HCT116 (cell line): ENCODE measurements around the gene HERC3.

Experiments used
- EZH2phosphoT487 ChIP-seq: fragments of 200-600 bp; IDR thresholded peaks from 2 replicates; pipeline ENCODE4 v1.6.1; 2018; ENCODE audit warnings: antibody characterized with exemption, borderline replicate concordance
- FOSL1 ChIP-seq: IDR thresholded peaks from 2 replicates; pipeline ENCODE4 v1.6.1; 2012; ENCODE audit warnings: low read depth
- JUND ChIP-seq: IDR thresholded peaks from 2 replicates; pipeline ENCODE4 v1.6.1; 2012
- POLR2A ChIP-seq: IDR thresholded peaks from 2 replicates; pipeline ENCODE4 v1.7.0; 2011; ENCODE audit warnings: borderline replicate concordance; ENCODE audit not compliant: insufficient read depth, insufficient read length; ENCODE audit errors: extremely low read depth
- POLR2AphosphoS5 ChIP-seq: IDR thresholded peaks from 2 replicates; pipeline ENCODE4 v1.6.1; 2011; ENCODE audit warnings: mild to moderate bottlenecking, low read depth, low read length, moderate library complexity
- RAD21 ChIP-seq: IDR thresholded peaks from 2 replicates; pipeline ENCODE4 v1.6.1; 2012; ENCODE audit warnings: low read depth, mild to moderate bottlenecking
- SIN3A ChIP-seq: IDR thresholded peaks from 2 replicates; pipeline ENCODE4 v1.6.1; 2012; ENCODE audit warnings: low read depth
- SP1 ChIP-seq: IDR thresholded peaks from 2 replicates; pipeline ENCODE4 v1.6.1; 2012; ENCODE audit warnings: low read depth
- YY1 ChIP-seq: IDR thresholded peaks from 2 replicates; pipeline ENCODE4 v1.6.1; 2011; ENCODE audit warnings: low read length, low read depth, moderate library complexity, mild to moderate bottlenecking; ENCODE audit not compliant: insufficient replicate concordance; ENCODE audit errors: extremely low read depth
- ZNF274 ChIP-seq: fragments of 200-500 bp; sonication (Bioruptor generic); IDR thresholded peaks from 2 replicates; pipeline ENCODE4 v1.6.1; 2014; ENCODE audit warnings: mild to moderate bottlenecking, low read depth, low read length, inconsistent platforms
- TF ChIP-seq, protein P1 (sequence below), 3 experiments: fragments of 200-600 bp in 1 of 3; sonication (generic) in 1 of 3; IDR thresholded peaks in 2 of 3; conservative IDR thresholded peaks in 1 of 3; 2 replicates each; pipeline ENCODE4 v1.5.1; 2012 to 2017; ENCODE audit warnings: low read depth in 2 of 3, low read length in 2 of 3, antibody characterized with exemption in 1 of 3, borderline replicate concordance in 1 of 3, control low read depth in 1 of 3, mild to moderate bottlenecking in 1 of 3, mixed read lengths in 1 of 3, mixed run types in 1 of 3, moderate library complexity in 1 of 3; ENCODE audit not compliant: insufficient read depth in 1 of 3
- TF ChIP-seq, protein P2 (sequence below): IDR thresholded peaks from 2 replicates; pipeline ENCODE4 v1.6.1; 2012; ENCODE audit warnings: low read depth
- TF ChIP-seq, protein P3 (sequence below): IDR thresholded peaks from 2 replicates; pipeline ENCODE4 v1.6.1; 2012

DNA sequence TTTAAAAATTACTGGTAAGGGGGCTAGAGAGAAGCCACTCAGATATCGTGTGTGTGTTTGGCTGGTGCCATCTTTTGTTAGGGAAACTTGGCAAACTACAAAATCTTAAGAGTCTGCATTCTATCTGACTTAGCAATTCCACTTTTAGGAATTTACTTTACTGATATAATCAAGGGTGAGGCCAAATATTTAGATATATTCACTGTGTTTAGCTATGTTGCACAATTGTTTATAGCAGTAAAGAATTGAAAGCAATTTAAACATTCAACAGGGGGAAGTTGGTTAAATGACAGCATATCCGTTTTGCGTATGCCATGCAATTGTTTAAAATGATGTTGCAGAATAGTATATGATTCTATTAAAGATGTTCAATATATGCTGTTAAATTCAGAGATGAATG lies 6.4 kb upstream of the HERC3 start:
- TF ChIP-seq, protein P1, sequence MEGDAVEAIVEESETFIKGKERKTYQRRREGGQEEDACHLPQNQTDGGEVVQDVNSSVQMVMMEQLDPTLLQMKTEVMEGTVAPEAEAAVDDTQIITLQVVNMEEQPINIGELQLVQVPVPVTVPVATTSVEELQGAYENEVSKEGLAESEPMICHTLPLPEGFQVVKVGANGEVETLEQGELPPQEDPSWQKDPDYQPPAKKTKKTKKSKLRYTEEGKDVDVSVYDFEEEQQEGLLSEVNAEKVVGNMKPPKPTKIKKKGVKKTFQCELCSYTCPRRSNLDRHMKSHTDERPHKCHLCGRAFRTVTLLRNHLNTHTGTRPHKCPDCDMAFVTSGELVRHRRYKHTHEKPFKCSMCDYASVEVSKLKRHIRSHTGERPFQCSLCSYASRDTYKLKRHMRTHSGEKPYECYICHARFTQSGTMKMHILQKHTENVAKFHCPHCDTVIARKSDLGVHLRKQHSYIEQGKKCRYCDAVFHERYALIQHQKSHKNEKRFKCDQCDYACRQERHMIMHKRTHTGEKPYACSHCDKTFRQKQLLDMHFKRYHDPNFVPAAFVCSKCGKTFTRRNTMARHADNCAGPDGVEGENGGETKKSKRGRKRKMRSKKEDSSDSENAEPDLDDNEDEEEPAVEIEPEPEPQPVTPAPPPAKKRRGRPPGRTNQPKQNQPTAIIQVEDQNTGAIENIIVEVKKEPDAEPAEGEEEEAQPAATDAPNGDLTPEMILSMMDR (IDR thresholded peaks at IDR 0.05 in 2 of 3, conservative IDR thresholded peaks at IDR 0.05 in 1 of 3; ENCODE audit: borderline replicate concordance in 1 of 3, insufficient read depth in 1 of 3, low read depth in 2 of 3, low read length in 2 of 3), result no peak
- TF ChIP-seq POLR2A (no peak), RAD21 (no peak), YY1 (no peak), POLR2AphosphoS5 (no peak), ZNF274 (no peak), FOSL1 (no peak), JUND (no peak), SP1 (no peak), SIN3A (no peak), EZH2phosphoT487 (no peak)
- TF ChIP-seq, protein P2, sequence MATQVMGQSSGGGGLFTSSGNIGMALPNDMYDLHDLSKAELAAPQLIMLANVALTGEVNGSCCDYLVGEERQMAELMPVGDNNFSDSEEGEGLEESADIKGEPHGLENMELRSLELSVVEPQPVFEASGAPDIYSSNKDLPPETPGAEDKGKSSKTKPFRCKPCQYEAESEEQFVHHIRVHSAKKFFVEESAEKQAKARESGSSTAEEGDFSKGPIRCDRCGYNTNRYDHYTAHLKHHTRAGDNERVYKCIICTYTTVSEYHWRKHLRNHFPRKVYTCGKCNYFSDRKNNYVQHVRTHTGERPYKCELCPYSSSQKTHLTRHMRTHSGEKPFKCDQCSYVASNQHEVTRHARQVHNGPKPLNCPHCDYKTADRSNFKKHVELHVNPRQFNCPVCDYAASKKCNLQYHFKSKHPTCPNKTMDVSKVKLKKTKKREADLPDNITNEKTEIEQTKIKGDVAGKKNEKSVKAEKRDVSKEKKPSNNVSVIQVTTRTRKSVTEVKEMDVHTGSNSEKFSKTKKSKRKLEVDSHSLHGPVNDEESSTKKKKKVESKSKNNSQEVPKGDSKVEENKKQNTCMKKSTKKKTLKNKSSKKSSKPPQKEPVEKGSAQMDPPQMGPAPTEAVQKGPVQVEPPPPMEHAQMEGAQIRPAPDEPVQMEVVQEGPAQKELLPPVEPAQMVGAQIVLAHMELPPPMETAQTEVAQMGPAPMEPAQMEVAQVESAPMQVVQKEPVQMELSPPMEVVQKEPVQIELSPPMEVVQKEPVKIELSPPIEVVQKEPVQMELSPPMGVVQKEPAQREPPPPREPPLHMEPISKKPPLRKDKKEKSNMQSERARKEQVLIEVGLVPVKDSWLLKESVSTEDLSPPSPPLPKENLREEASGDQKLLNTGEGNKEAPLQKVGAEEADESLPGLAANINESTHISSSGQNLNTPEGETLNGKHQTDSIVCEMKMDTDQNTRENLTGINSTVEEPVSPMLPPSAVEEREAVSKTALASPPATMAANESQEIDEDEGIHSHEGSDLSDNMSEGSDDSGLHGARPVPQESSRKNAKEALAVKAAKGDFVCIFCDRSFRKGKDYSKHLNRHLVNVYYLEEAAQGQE, result no peak
- TF ChIP-seq, protein P3, sequence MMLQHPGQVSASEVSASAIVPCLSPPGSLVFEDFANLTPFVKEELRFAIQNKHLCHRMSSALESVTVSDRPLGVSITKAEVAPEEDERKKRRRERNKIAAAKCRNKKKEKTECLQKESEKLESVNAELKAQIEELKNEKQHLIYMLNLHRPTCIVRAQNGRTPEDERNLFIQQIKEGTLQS, result no peak
